GM06990 (cell line): ENCODE data around the gene SPINK7.
A peak's percentile ranks its signal among the peaks of the same experiment; 100 is the strongest.
"Not testable (repeated sequence)": the region's sequence is repeated elsewhere in the genome, so short reads cannot be mapped to it uniquely, and the experiment has no call there.

Experiments
- DNase-seq: peaks from one replicate; pipeline ENCODE4 v3.0.0-alpha.2; 2011; ENCODE audit not compliant: insufficient read length; ENCODE audit errors: extremely low read depth
- H3K27me3 ChIP-seq: replicated peaks from 2 replicates; pipeline ENCODE4 v1.6.0; 2011; ENCODE audit warnings: low read length; ENCODE audit not compliant: control insufficient read depth, insufficient read depth
- H3K36me3 ChIP-seq: 2 replicates; pipeline ENCODE4 v1.5.1; 2011; ENCODE audit warnings: low read length; ENCODE audit not compliant: control insufficient read depth, insufficient read depth
- H3K4me3 ChIP-seq: replicated peaks from 2 replicates; pipeline ENCODE4 v1.5.1; 2011; ENCODE audit warnings: low read depth, mild to moderate bottlenecking, control low read depth, low read length
- CTCF ChIP-seq: IDR thresholded peaks from 2 replicates; pipeline ENCODE4 v1.5.1; 2011; ENCODE audit warnings: low read length, control low read depth, mild to moderate bottlenecking, inconsistent platforms; ENCODE audit not compliant: insufficient read depth, poor library complexity, severe bottlenecking

Gene SPINK7

DNA sequence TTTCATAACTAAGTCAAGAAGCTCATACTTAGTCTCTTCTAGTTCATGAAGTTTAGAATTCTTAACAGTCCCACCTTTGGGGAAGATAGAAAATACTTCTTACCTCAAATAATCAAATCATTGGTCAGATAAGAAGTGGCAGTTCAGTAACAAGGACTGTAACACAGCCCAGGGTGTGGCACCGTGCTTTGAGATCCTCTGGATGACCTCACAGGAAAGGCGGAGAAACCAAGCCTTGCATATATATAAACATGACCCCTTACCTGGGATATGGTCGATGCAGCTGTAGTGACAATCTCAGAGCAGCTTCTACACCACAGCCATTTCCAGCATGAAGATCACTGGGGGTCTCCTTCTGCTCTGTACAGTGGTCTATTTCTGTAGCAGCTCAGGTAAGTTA is at the start of gene SPINK7:
SPINK7 (plus strand) TSS at position 271 of the 400 bp plus-strand sequence; CDS start at position 332, 61 bp downstream.
- Histone ChIP-seq H3K36me3 (no peaks in the 10 kb centered on the region), H3K4me3 (no peak within 1 kb of the TSS), H3K27me3 (no peaks in the 10 kb centered on the region)
- no peak for TF ChIP-seq CTCF
- no peak for DNase-seq

- no peak for DNase-seq
- Histone ChIP-seq H3K27me3 (no peaks in the 10 kb centered on the region), H3K4me3 (no peak overlapping the region), H3K36me3 (no peaks in the 10 kb centered on the region)
- no peak for TF ChIP-seq CTCF
Measured at GRCh38 chr5:148267962-148268361, 44.3 kb upstream of the SPINK7 start.

- no peak for TF ChIP-seq CTCF
- H3K27me3 ChIP-seq: no peaks in the 10 kb centered on the region
- no peak within 1 kb of the TSS for H3K4me3 ChIP-seq
- DNase-seq: no peak
- H3K36me3 ChIP-seq: no peaks in the 10 kb centered on the region
Measured at GRCh38 chr5:148268566-148268965, 43.7 kb upstream of the SPINK7 start, which contains the start of gene SPINK13. TSS of gene SPINK13 (plus strand) at chr5:148268794. CDS start at chr5:148270073, 1,279 bp downstream.

GRCh38 chr5:148275129-148275528 is 37.1 kb upstream of the SPINK7 start:
- H3K27me3 ChIP-seq, DNase-seq, H3K4me3 ChIP-seq, H3K36me3 ChIP-seq: not testable (repeated sequence)

- H3K27me3 ChIP-seq, H3K4me3 ChIP-seq, H3K36me3 ChIP-seq: not testable (repeated sequence)
- DNase-seq: peak; percentile 16
Measured at GRCh38 chr5:148280893-148281292, 31.3 kb upstream of the SPINK7 start.

DNA sequence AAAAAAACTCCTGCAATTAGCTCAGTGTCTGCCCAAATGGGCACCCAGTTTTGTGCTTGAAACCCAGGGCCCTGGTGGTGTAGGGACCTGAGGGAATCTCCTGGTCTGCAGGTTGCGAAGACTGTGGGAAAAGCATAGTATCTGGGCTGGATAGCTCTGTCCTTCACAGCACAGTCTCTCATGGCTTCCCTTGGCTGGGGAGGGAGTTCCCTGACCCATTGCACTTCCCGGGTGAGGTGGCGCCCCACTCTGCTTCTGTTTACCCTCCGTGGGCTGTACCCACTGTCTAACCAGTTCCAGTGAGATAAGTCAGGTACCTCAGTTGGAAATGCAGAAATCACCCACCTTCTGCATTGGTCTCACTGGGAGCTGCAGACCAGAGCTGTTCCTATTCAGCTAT is 30.9 kb upstream of the SPINK7 start:
- not testable (repeated sequence) for H3K27me3 ChIP-seq, H3K36me3 ChIP-seq, DNase-seq, H3K4me3 ChIP-seq

- DNase-seq: no peak
- peak; percentile 37 for TF ChIP-seq CTCF
- no peaks in the 10 kb centered on the region for H3K36me3 ChIP-seq
- H3K4me3 ChIP-seq: no peak overlapping the region
- no peaks in the 10 kb centered on the region for H3K27me3 ChIP-seq
Measured at GRCh38 chr5:148290271-148291195, 21.7 kb upstream of the SPINK7 start.
